Astrocyte (in vitro differentiated cells and primary cell): ENCODE data around the gene CELF2.

Source experiments
- EZH2 ChIP-seq: IDR thresholded peaks from 2 replicates; pipeline ENCODE4 v1.6.1; 2012; ENCODE audit warnings: mild to moderate bottlenecking, low read length, inconsistent platforms; ENCODE audit not compliant: insufficient read depth
- TF ChIP-seq, protein P1 (sequence below): IDR thresholded peaks from 2 replicates; pipeline ENCODE4 v1.5.1; 2011; ENCODE audit warnings: low read depth, mild to moderate bottlenecking, inconsistent platforms, low read length, moderate library complexity; ENCODE audit not compliant: insufficient read depth

DNA sequence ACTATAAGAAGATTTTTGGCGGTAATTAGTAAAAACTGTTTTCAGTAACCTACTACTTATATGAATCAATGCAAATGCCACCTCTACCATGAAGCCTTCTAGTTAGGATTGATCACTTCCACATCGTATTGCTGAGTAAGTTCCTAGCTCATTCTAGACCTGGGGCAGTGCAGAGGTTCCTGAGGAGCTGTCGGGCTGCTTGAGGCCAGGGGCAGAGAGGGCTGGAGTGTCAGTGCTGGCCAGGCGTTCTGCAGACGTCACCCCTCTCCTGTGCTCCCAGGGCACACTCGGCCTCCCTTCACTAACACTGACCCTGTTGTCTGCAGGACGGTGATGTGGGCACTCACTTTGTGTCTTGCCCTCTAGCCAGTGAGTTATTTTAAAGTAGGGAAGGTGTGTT lies 275.7 kb downstream of the CELF2 start:
- TF ChIP-seq EZH2 = no peak
- TF ChIP-seq, protein P1, sequence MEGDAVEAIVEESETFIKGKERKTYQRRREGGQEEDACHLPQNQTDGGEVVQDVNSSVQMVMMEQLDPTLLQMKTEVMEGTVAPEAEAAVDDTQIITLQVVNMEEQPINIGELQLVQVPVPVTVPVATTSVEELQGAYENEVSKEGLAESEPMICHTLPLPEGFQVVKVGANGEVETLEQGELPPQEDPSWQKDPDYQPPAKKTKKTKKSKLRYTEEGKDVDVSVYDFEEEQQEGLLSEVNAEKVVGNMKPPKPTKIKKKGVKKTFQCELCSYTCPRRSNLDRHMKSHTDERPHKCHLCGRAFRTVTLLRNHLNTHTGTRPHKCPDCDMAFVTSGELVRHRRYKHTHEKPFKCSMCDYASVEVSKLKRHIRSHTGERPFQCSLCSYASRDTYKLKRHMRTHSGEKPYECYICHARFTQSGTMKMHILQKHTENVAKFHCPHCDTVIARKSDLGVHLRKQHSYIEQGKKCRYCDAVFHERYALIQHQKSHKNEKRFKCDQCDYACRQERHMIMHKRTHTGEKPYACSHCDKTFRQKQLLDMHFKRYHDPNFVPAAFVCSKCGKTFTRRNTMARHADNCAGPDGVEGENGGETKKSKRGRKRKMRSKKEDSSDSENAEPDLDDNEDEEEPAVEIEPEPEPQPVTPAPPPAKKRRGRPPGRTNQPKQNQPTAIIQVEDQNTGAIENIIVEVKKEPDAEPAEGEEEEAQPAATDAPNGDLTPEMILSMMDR = no peak
